ENCODE measurements around the gene DLGAP5. TPM values are rescaled to one million over a fixed set of nuclear protein-coding genes. Genes with fewer than 3 reads are reported as not detected.
A peak's percentile ranks its signal among the peaks of the same experiment; 100 is the strongest.

Gene DLGAP5
- total RNA-seq, 3 donors from 2014 or later: under 0.01 to 1.8 (median 0.15) TPM

DNA sequence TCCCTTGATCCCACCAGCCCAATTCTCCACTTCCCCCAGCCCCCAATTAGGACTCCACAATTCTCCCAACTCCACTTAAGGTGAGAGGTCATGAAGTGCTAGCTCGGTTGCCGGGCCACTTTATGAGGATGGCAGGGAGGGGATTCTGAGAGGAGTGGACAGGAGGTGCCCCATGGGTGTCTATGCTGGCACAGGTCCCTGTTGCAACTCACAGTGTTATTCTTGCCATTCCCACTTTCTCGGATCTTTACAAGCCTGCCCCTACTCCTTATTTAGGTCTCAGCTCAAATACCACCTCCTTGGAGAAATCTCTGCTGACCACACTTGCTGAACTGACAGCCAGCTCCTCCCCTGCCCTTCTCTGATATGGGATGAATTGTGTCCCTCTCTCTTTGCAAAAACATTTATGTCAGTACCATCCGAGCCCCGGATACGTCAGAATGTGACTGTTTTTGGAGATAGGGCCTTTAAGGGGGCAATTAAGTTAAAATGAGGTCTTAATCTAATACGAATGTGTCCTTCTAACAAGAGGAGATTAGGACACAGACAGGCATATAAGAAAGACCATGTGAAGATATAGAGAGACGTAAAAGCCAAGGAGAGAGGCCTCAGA is 66.5 kb downstream of the DLGAP5 start:
- Histone ChIP-seq H3K4me3 (no peak overlapping the region), H3K9me3 (no peaks in the 10 kb centered on the region), H3K27me3 (no peaks in the 10 kb centered on the region), H3K36me3 (no peaks in the 10 kb centered on the region), H3K4me1 (peaks cover 9 to 22% of the 10 kb centered on the region in 2 donors), H3K27ac (peak overlapping the region in 1 of 2 donors; percentile 99)
- TF ChIP-seq POLR2AphosphoS5 (IDR thresholded peaks at IDR 0.05): no peak
- no peak for DNase-seq (ENCODE audit: low spot score in 2 of 2)
- intact Hi-C loops (cut with DNase I; ENCODE audit: low total_unique reads): no loop called here

- intact Hi-C loops (cut with DNase I; ENCODE audit: low total_unique reads): loop anchor here (1.0 kb wide), 1 partner anchor 15 kb away; no protein-coding TSS in a partner anchor
- H3K4me1 ChIP-seq: peaks cover 9 to 22% of the 10 kb centered on the region in 2 donors
- DNase-seq (ENCODE audit: low spot score in 2 of 2): no peak
- no peak for TF ChIP-seq POLR2AphosphoS5 (IDR thresholded peaks at IDR 0.05)
- TF ChIP-seq CTCF (IDR thresholded peaks at IDR 0.05): no peak
- TF ChIP-seq POLR2A (IDR thresholded peaks at IDR 0.05): no peak
- H3K4me3 ChIP-seq: no peak overlapping the region
- H3K36me3 ChIP-seq: no peaks in the 10 kb centered on the region
- H3K27me3 ChIP-seq: no peaks in the 10 kb centered on the region
- peak overlapping the region in 1 of 2 donors; percentile 99 for H3K27ac ChIP-seq
- no peaks in the 10 kb centered on the region for H3K9me3 ChIP-seq
These were observed 67.3 kb downstream of the DLGAP5 start for GRCh38 chr14:55123852-55124639.

GRCh38 chr14:55123101-55123500 is 68.3 kb downstream of the DLGAP5 start:
- DNase-seq (ENCODE audit: low spot score in 2 of 2): no peak
- Histone ChIP-seq H3K4me1 (peaks cover 9 to 17% of the 10 kb centered on the region in 2 donors), H3K27me3 (no peaks in the 10 kb centered on the region), H3K4me3 (no peak overlapping the region), H3K27ac (peak overlapping the region; percentile 71 to 79), H3K9me3 (no peaks in the 10 kb centered on the region), H3K36me3 (no peaks in the 10 kb centered on the region)
- intact Hi-C loops (cut with DNase I; ENCODE audit: low total_unique reads): loop anchor here (1.0 kb wide), 1 partner anchor 14 kb away; no protein-coding TSS in a partner anchor
- TF ChIP-seq CTCF (IDR thresholded peaks at IDR 0.05) (no peak), POLR2AphosphoS5 (IDR thresholded peaks at IDR 0.05) (no peak), POLR2A (IDR thresholded peaks at IDR 0.05) (no peak)

DNA sequence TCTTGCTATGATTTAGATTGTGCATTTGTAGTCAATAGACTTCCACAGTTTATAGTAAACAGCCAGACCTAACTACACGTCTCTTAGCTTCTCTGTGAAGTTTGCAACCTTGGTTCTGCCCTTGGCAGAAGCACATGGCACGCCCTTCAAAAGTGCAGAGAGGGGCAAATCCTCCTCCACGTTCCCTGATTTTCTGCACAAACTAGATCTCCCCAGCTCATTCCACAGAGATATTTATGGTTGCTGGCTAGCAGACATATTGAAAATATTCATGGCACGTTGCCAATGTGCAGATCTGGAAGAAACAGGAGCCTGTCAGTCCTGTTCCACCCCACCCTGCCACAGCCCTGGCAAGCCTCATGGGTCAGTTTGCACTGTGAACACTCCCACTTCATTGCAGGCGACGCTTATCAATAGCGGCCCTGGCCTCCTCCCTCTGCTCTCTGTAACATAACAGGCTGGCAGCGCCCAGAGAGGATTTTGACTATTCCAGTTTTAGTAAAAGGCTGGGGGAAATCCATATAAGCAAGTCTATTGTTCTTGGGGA is 68.9 kb downstream of the DLGAP5 start:
- TF ChIP-seq POLR2AphosphoS5 (IDR thresholded peaks at IDR 0.05) (no peak), CTCF (IDR thresholded peaks at IDR 0.05) (no peak), POLR2A (IDR thresholded peaks at IDR 0.05) (no peak)
- H3K27ac ChIP-seq: peak overlapping the region; percentile 71 to 79
- H3K27me3 ChIP-seq: no peaks in the 10 kb centered on the region
- H3K9me3 ChIP-seq: no peaks in the 10 kb centered on the region
- H3K4me3 ChIP-seq: no peak overlapping the region
- H3K4me1 ChIP-seq: peaks cover 9 to 17% of the 10 kb centered on the region in 2 donors
- intact Hi-C loops (cut with DNase I; ENCODE audit: low total_unique reads): no loop called here
- DNase-seq (ENCODE audit: low spot score in 2 of 2): peak in 1 of 2 donors; percentile 50
- H3K36me3 ChIP-seq: no peaks in the 10 kb centered on the region

GRCh38 chr14:55121628-55122439 is 69.6 kb downstream of the DLGAP5 start:
- peaks cover 9 to 17% of the 10 kb centered on the region in 2 donors for H3K4me1 ChIP-seq
- no peaks in the 10 kb centered on the region for H3K27me3 ChIP-seq
- H3K4me3 ChIP-seq: no peak overlapping the region
- intact Hi-C loops (cut with DNase I; ENCODE audit: low total_unique reads): no loop called here
- no peak for DNase-seq (ENCODE audit: low spot score in 2 of 2)
- H3K27ac ChIP-seq: peak overlapping the region; percentile 71 to 79
- TF ChIP-seq POLR2A (IDR thresholded peaks at IDR 0.05): no peak
- no peak for TF ChIP-seq POLR2AphosphoS5 (IDR thresholded peaks at IDR 0.05)
- TF ChIP-seq CTCF (IDR thresholded peaks at IDR 0.05): no peak
- no peaks in the 10 kb centered on the region for H3K36me3 ChIP-seq
- H3K9me3 ChIP-seq: no peaks in the 10 kb centered on the region
